NCI-H2029 (cell line): ENCODE data around the gene COMT.

Experiments used
- DNase-seq: peaks from one replicate; lab custom pipeline; 2025; lab: John Stamatoyannopoulos, UW

COMT gene

DNA sequence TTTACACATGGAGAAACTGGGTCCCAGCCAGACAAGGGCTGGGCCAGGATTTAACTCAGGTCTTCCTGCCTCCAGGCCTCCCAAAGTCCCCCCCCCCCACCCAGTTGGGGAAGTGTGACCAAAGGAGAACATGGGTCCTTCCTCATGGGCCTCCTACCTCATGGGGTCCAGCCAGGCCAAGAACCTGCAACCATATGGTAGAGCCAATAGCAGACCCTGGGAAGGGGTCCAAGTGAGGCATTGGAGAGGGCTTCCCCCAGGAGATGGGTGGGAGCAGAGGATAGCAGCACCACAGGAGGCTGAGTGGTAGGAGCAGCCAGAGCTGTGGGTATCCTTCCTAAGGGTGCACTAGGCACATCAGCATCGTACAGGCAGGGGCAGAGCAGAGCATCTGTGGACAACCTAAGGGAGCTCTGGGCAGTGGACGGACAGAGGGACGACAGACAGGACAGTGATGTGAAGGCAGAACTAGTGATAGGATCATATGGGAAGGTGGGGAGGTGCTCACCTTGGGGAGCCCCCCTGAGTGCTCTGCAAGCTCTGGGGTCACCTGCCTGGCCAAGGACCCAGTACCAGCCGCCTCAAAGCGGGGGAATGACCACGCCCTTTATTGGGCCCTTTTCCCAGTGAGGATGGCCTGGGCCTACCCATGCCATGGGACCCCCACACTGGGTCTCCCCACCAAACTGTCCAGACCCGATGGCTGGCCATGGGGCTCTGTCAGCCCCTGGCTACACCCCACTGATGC lies 70.6 kb downstream of the COMT start:
- DNase-seq = no peak

GRCh38 chr22:20012741-20013331 lies 71.3 kb downstream of the COMT start:
- no peak for DNase-seq

- no peak for DNase-seq
These were observed 71.9 kb downstream of the COMT start for GRCh38 chr22:20013382-20013871.

DNA sequence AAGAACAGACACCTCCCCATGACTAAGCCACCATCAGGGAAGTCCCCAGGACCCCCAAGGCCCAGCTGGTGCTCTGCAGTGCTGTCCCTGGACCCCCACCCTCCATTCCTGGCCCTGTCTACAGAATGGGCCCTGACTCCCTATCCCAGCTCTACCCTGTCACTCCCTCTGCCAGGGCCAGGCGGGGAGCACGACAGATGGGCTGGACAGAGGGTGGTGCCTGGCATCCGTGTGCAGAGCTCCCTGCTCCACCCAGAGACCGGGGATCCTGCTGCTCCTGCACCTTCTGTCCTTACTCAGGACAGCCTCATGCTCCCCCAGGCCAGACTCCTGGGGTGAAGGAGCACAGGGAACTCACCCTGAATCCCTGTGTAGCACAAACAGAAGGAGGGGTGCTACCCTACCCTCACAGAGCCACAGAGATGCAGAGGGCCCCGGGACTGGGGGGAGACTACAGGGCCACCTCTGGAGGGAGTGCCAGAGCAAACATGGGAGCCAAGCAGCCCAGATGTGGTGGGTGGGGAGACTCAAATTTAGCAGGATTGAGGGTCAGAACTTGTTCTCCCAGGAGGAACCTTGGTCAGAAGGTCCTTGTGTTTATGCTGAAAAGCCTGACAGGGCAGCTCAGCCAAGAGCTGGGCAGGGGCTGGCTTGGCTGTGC lies 73.1 kb downstream of the COMT start:
- no peak for DNase-seq

- no peak for DNase-seq
These were observed 73.6 kb downstream of the COMT start for GRCh38 chr22:20015187-20015625.

GRCh38 chr22:20015971-20016733 lies 74.6 kb downstream of the COMT start:
- DNase-seq = no peak

DNA sequence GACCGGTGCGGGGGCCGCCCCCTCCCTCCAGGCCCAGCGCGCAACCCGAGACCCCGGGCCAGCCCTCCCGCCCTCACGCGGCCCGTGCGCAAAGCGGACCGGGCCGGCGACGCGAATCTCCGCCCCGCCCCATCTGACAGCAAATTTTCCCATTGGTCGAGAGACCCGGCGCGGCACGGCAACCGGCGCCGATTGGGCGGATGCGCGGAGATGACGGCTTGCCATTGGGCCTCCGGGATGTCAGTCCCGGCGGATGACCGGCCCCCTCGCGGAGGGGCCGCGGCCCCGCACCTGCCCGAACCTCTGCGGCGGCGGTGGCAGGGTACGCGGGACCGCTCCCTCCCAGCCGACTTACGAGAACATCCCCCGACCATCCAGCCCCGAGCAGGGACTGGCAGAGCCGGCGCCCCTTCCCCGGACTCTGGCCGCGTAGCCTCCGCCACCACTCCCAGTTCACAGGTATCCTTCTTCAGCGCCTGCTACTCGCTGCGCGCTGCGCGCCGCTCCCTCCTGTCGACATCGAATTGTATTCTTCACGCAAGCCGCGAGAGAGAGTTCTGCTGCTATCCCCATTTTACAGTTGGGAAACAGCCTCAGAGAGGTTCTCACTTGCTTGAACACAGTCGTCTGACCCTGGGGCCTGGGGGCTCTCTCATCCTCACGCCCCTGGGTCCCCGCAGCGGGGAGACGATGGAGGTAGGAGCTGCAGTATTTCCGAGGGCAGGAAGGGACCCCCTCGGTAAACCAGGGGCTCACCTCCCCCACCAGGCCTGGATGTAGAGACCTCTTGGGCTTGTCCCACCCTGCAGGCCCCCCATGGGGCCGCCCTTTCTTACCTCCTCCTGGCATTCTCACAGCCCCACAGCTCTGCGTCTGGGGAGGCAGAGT lies 75.4 kb downstream of the COMT start, which contains the start of gene ARVCF:
Gene ARVCF, minus strand, starts transcription at position 90 of the 888 bp plus-strand sequence. CDS start 26,029 bp downstream, outside the sequence.
- peak; percentile 81 for DNase-seq

DNA sequence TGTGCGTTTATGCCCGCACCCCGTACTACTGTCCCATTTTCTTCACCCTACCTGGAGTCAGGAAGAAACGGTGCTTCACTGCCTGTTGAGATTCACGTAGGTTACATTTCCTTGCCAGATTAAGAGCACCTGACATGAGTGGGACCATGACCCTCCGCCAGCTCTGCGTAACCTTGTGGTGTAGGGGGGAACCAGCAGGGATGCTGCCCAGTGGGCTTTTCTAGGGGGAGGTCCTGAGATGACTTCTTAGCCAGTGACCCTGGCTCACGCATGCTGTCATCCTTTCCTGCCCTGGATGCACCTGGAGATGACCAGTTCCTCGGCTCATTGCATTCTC lies 76.0 kb downstream of the COMT start:
- no peak for DNase-seq

DNA sequence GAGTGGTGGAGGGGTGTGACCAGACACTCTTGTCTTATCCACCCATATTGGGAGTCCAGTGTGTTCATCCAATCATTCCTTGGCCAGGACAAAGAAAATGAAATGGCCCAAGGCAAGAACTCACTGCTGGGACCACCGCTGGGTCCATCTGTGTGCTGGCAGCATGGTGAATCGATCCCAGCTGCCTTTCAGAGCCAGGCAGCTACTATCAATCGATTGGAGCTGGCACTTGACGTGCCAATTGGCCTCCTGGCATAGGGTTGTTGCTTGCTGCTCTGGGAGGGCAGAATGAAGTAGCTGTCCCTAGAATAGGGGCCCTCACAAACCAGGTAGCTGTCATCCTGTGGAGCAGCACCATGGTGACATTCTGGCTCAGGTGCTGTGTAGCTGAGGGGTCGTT lies 76.4 kb downstream of the COMT start:
- no peak for DNase-seq
